ENCODE data around the gene ST3GAL4.
"Not testable (repeated sequence)": the region's sequence is repeated elsewhere in the genome, so short reads cannot be mapped to it uniquely, and the experiment has no call there.

ST3GAL4 gene

GRCh38 chr11:126383339-126384335 is 28.2 kb downstream of the ST3GAL4 start:
- no peak for FAIRE-seq
- DNase-seq (ENCODE audit: insufficient read length, low spot score) = no peak

GRCh38 chr11:126384449-126385070 is 29.1 kb downstream of the ST3GAL4 start:
- DNase-seq (ENCODE audit: insufficient read length, low spot score) = no peak
- FAIRE-seq = no peak

GRCh38 chr11:126385991-126386728 is 30.7 kb downstream of the ST3GAL4 start:
- FAIRE-seq = no peak

GRCh38 chr11:126386729-126387071 is 31.2 kb downstream of the ST3GAL4 start:
- DNase-seq (ENCODE audit: insufficient read length, low spot score); FAIRE-seq: not testable (repeated sequence)

More at GRCh38 chr11:126385991-126386728, 30.7 kb downstream of the ST3GAL4 start:
- no peak for DNase-seq (ENCODE audit: insufficient read length, low spot score)

GRCh38 chr11:126387857-126388256 is 32.4 kb downstream of the ST3GAL4 start:
- no peak for FAIRE-seq
- DNase-seq (ENCODE audit: insufficient read length, low spot score) = no peak

GRCh38 chr11:126390272-126390867 is 34.9 kb downstream of the ST3GAL4 start:
- no peak for FAIRE-seq
- no peak for DNase-seq (ENCODE audit: insufficient read length, low spot score)

GRCh38 chr11:126391286-126391954 is 35.9 kb downstream of the ST3GAL4 start:
- no peak for FAIRE-seq

GRCh38 chr11:126391970-126392632 is 36.6 kb downstream of the ST3GAL4 start:
- no peak for FAIRE-seq
- DNase-seq (ENCODE audit: insufficient read length, low spot score) = no peak

More at GRCh38 chr11:126391286-126391954, 35.9 kb downstream of the ST3GAL4 start:
- DNase-seq (ENCODE audit: insufficient read length, low spot score) = no peak

- FAIRE-seq = no peak
- DNase-seq (ENCODE audit: insufficient read length, low spot score) = no peak
These were observed 37.1 kb downstream of the ST3GAL4 start for GRCh38 chr11:126392633-126393013.

- no peak for DNase-seq (ENCODE audit: insufficient read length, low spot score)
- no peak for FAIRE-seq
These were observed 37.7 kb downstream of the ST3GAL4 start for GRCh38 chr11:126393143-126393542.

GRCh38 chr11:126394036-126394435 is 38.5 kb downstream of the ST3GAL4 start:
- DNase-seq (ENCODE audit: insufficient read length, low spot score) = no peak
- no peak for FAIRE-seq

GRCh38 chr11:126394634-126395072 is 39.2 kb downstream of the ST3GAL4 start:
- FAIRE-seq = peak; percentile 89
- not testable (repeated sequence) for DNase-seq (ENCODE audit: insufficient read length, low spot score)

- FAIRE-seq; DNase-seq (ENCODE audit: insufficient read length, low spot score): not testable (repeated sequence)
These were observed 40.3 kb downstream of the ST3GAL4 start for GRCh38 chr11:126395784-126396183.

- DNase-seq (ENCODE audit: insufficient read length, low spot score); FAIRE-seq: not testable (repeated sequence)
These were observed 40.8 kb downstream of the ST3GAL4 start for GRCh38 chr11:126396266-126396665.

GRCh38 chr11:126396965-126397364 is 41.5 kb downstream of the ST3GAL4 start:
- FAIRE-seq (no peak), DNase-seq (ENCODE audit: insufficient read length, low spot score) (no peak)

GRCh38 chr11:126398296-126398695 is 42.8 kb downstream of the ST3GAL4 start:
- no peak for FAIRE-seq
- DNase-seq (ENCODE audit: insufficient read length, low spot score) = no peak

GRCh38 chr11:126398721-126399120 is 43.2 kb downstream of the ST3GAL4 start:
- FAIRE-seq (no peak), DNase-seq (ENCODE audit: insufficient read length, low spot score) (no peak)

- FAIRE-seq = no peak
These were observed 44.5 kb downstream of the ST3GAL4 start for GRCh38 chr11:126400019-126400418.

GRCh38 chr11:126400479-126400878 is 45.0 kb downstream of the ST3GAL4 start:
- FAIRE-seq (no peak), DNase-seq (ENCODE audit: insufficient read length, low spot score) (no peak)

More at GRCh38 chr11:126400019-126400418, 44.5 kb downstream of the ST3GAL4 start:
- DNase-seq (ENCODE audit: insufficient read length, low spot score) = no peak

Data from HTR-8/SVneo (cell line).